SK-N-MC (cell line): Measurements from ENCODE around the gene PKNOX2.

Source experiments
- EZH2 ChIP-seq: fragments of 200-600 bp; sonication (generic); IDR thresholded peaks from one replicate; pipeline ENCODE4 v1.6.1; 2017; ENCODE audit warnings: antibody characterized with exemption
- FOXP2 ChIP-seq: optimal IDR thresholded peaks from 2 replicates; pipeline ENCODE3; 2011; ENCODE audit warnings: mild to moderate bottlenecking, moderate library complexity; ENCODE audit not compliant: insufficient read depth; ENCODE audit errors: extremely low read length, control extremely low read depth
- POLR2AphosphoS5 ChIP-seq: IDR thresholded peaks from 2 replicates; pipeline ENCODE4 v1.6.1; 2012; ENCODE audit warnings: mild to moderate bottlenecking, low read depth, low read length, borderline replicate concordance

DNA sequence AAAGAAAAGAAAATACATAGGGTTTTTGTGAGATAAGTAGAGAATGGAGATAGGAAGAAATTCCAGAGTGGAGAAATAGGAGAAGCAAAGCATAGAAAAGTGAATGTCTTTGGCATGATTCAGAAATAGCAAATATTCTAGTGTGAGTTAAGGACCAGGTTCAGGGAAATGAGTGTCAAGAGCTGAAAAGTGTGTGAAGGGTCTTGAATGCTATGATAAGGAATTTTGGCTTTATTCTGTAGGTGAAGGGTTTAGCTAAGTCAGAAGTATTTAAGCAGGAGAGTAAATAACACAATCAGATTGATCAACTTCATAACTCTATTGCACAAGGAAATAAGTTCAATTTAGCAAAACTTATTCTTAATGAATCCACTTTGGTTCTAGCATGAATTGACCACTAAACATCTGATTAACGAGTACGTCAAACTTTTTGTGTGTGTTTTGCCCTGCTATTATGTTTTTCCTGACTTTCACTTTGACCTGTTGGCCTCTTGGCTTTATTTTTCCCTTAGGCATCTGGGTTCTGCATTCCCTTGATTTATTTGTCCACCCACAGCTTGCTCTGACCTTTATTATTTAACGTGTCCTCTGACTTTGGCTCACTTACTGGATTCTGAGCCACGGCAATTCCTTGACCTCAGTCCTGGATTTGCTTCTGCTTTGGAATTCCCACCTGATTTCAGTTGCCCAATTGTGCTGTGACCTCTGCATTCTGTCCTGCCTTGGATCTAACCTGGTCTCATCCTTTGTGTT lies 41.2 kb upstream of the PKNOX2 start:
- no peak for TF ChIP-seq EZH2
- TF ChIP-seq POLR2AphosphoS5, result no peak
- no peak for TF ChIP-seq FOXP2
